ENCODE measurements around the gene EIF2D. TPM values are rescaled to one million over a fixed set of nuclear protein-coding genes. Genes with fewer than 3 reads are reported as not detected.

Gene EIF2D
- total and polyA plus RNA-seq, 9 of the 15 experiments (the other 6 are each of a cell fraction or from before 2014, with no cell fraction given), result 81.1 to 138 (median 93.9) TPM

GRCh38 chr1:206651958-206652890 lies 40.0 kb upstream of the EIF2D start (continued):
- TF ChIP-seq PREB (CRISPR knock-in tag; IDR thresholded peaks at IDR 0.05) (no peak), L3MBTL2 (IDR thresholded peaks at IDR 0.05) (peak; percentile 78; the same call in 1 of the 2 replicates), CEBPZ (IDR thresholded peaks at IDR 0.05; ENCODE audit: borderline replicate concordance, low read depth, low read length) (no peak), ZNF347 (CRISPR knock-in tag; IDR thresholded peaks at IDR 0.05; ENCODE audit: low read depth) (no peak), ZNF584 (CRISPR knock-in tag; IDR thresholded peaks at IDR 0.05; ENCODE audit: low read depth) (peak; percentile 57; the same call in 1 of the 2 replicates), THRA (IDR thresholded peaks at IDR 0.05) (no peak), ARHGAP35 (IDR thresholded peaks at IDR 0.05; ENCODE audit: partially characterized antibody) (no peak), HDAC3 (IDR thresholded peaks at IDR 0.05; ENCODE audit: borderline replicate concordance, partially characterized antibody) (peak; percentile 88), ZNF384 (IDR thresholded peaks at IDR 0.05; ENCODE audit: low read depth, low read length) (no peak), NUFIP1 (IDR thresholded peaks at IDR 0.05; ENCODE audit: partially characterized antibody) (no peak), SETDB1 (IDR thresholded peaks at IDR 0.05; ENCODE audit: low read length) (no peak), MCM2 (IDR thresholded peaks at IDR 0.05; ENCODE audit: low read depth) (no peak), RB1 (IDR thresholded peaks at IDR 0.05; ENCODE audit: low read depth) (no peak), CHD2 (IDR thresholded peaks at IDR 0.05; ENCODE audit: low read depth, low read length) (no peak), KDM2B (CRISPR knock-in tag; IDR thresholded peaks at IDR 0.05) (peak; percentile 67; the same call in 1 of the 2 replicates), ZNF518B (CRISPR knock-in tag; IDR thresholded peaks at IDR 0.05) (no peak), FIP1L1 (IDR thresholded peaks at IDR 0.05; ENCODE audit: low read depth, low read length, poor library complexity, severe bottlenecking) (no peak), ELF2 (CRISPR knock-in tag; IDR thresholded peaks at IDR 0.05) (no peak), TCF7L2 (IDR thresholded peaks at IDR 0.05; ENCODE audit: low read depth, low read length) (no peak)
